GM10266 (cell line): Measurements from ENCODE around the gene PATJ.
"Not testable (repeated sequence)": the region's sequence is repeated elsewhere in the genome, so short reads cannot be mapped to it uniquely, and the experiment has no call there.

ENCODE experiments used
- DNase-seq: peaks from one replicate; pipeline ENCODE4 v3.0.0; 2012; ENCODE audit errors: extremely low spot score
- CTCF ChIP-seq: IDR thresholded peaks from 2 replicates; pipeline ENCODE4 v1.5.1; 2012; ENCODE audit warnings: mild to moderate bottlenecking, low read depth; ENCODE audit not compliant: control insufficient read depth, insufficient read depth; ENCODE audit errors: missing control alignments

PATJ gene

GRCh38 chr1:62177621-62178020, 435.3 kb downstream of the PATJ start:
- DNase-seq = no peak
- no peak for TF ChIP-seq CTCF

- no peak for DNase-seq
- TF ChIP-seq CTCF = no peak
These were observed 436.1 kb downstream of the PATJ start for GRCh38 chr1:62178372-62178771.

- not testable (repeated sequence) for DNase-seq
These were observed 437.8 kb downstream of the PATJ start for GRCh38 chr1:62180054-62180453.

GRCh38 chr1:62180639-62181038, 438.4 kb downstream of the PATJ start:
- TF ChIP-seq CTCF = no peak
- DNase-seq = no peak

GRCh38 chr1:62181532-62181931, 439.3 kb downstream of the PATJ start:
- no peak for TF ChIP-seq CTCF
- DNase-seq = no peak

- not testable (repeated sequence) for DNase-seq
These were observed 439.9 kb downstream of the PATJ start for GRCh38 chr1:62182157-62182556.

- not testable (repeated sequence) for DNase-seq
These were observed 441.1 kb downstream of the PATJ start for GRCh38 chr1:62183164-62184020.

- no peak for DNase-seq
- TF ChIP-seq CTCF = no peak
These were observed 442.1 kb downstream of the PATJ start for GRCh38 chr1:62184336-62184735.

- not testable (repeated sequence) for DNase-seq
These were observed 443.0 kb downstream of the PATJ start for GRCh38 chr1:62185233-62185632.
